ENCODE data around the gene GINS3.

DNA sequence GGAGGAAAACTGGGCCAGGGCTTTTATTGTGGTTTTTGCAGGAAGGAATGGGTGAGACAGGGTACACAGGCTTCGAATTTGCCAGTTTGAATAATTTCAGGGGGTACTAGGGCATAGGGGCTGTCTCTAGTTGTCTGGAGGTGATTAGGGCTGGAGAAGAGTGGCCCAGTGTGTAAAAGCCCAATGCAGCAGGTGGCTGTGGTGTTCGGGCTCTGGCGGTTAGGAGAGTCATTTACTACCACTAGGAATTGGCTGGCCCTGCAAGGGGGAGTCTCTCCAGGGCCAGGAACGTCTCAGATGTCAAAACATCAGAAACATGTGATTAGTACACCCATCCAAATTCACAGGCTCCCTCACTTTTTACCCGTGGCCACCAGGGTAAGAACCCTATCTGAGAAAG lies 50.3 kb downstream of the GINS3 start:
- TF ChIP-seq, protein P1, sequence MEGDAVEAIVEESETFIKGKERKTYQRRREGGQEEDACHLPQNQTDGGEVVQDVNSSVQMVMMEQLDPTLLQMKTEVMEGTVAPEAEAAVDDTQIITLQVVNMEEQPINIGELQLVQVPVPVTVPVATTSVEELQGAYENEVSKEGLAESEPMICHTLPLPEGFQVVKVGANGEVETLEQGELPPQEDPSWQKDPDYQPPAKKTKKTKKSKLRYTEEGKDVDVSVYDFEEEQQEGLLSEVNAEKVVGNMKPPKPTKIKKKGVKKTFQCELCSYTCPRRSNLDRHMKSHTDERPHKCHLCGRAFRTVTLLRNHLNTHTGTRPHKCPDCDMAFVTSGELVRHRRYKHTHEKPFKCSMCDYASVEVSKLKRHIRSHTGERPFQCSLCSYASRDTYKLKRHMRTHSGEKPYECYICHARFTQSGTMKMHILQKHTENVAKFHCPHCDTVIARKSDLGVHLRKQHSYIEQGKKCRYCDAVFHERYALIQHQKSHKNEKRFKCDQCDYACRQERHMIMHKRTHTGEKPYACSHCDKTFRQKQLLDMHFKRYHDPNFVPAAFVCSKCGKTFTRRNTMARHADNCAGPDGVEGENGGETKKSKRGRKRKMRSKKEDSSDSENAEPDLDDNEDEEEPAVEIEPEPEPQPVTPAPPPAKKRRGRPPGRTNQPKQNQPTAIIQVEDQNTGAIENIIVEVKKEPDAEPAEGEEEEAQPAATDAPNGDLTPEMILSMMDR (IDR thresholded peaks at IDR 0.05), result no peak
- TF ChIP-seq POLR2A (IDR thresholded peaks at IDR 0.05), result no peak

All from uterus (tissue), 2 donors.